GM12865 (cell line): ENCODE measurements around the gene GPATCH8.

ENCODE experiments used
- DNase-seq: peaks from one replicate; pipeline ENCODE4 v3.0.0; 2010; ENCODE audit warnings: low read depth
- H3K4me3 ChIP-seq: 2 replicates; pipeline ENCODE4 v1.5.1; 2011; ENCODE audit warnings: mild to moderate bottlenecking, low read depth, low read length, control low read depth
- CTCF ChIP-seq: IDR thresholded peaks from 2 replicates; pipeline ENCODE4 v1.5.1; 2011; ENCODE audit warnings: low read length, control low read depth, low read depth, inconsistent platforms; ENCODE audit not compliant: insufficient read depth; ENCODE audit errors: missing control alignments

GPATCH8 gene

DNA sequence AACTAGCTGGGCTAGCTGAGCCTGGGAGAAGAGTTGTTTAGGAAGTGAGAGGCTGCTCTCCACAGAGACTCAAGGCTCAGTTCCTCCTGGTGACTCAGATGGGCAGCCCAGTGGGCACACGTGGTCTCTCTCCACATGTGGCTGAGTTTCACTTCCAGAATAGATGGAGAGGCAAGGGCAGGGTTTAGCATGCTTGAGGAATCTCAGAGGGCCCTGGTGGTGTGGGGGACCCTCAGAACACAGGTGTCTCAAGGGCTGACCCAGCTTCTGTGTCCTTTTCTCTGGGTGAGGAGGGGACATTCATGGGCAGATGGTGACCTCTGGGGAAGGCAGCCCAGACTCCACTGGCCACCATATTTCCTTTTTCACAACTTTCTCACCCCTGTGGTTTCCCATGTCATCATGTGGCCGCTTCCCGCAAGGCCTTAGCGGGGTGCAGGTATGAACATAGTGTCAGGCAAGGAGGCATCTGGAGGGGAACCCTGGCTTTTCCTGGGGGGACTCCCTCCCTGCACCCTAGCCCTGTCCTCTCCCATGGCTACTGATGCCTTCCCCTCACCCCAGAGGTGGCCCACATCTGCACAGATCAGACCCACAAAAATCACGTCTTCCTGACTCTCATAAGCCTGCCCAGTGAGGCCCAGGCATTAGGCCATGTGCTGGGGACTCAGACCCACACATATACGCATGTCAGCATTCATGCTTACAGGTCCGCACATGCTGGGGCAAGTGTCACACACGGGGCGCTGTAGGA, 154.8 kb downstream of the GPATCH8 start:
- peak overlapping the region; percentile 22 for H3K4me3 ChIP-seq
- peak; percentile 94 for DNase-seq
- no peak for TF ChIP-seq CTCF
